ENCODE data around the gene CAMK2B.

CAMK2B gene

GRCh38 chr7:44325201-44325671 is at the start of gene CAMK2B:
CAMK2B (minus strand) TSS chr7:44325594; CDS start chr7:44325421, 173 bp downstream.
- DNase-seq = no peak

GRCh38 chr7:44374007-44374763 is 48.8 kb upstream of the CAMK2B start:
- DNase-seq = no peak

GRCh38 chr7:44373418-44373740 is 48.0 kb upstream of the CAMK2B start:
- no peak for DNase-seq

GRCh38 chr7:44372560-44373417 is 47.4 kb upstream of the CAMK2B start:
- DNase-seq = peak; percentile 13

GRCh38 chr7:44368885-44369284 is 43.5 kb upstream of the CAMK2B start:
- no peak for DNase-seq

GRCh38 chr7:44368455-44368854 is 43.1 kb upstream of the CAMK2B start:
- DNase-seq = no peak

- no peak for DNase-seq
Observed at GRCh38 chr7:44367475-44368043, 42.2 kb upstream of the CAMK2B start.

GRCh38 chr7:44366986-44367385 is 41.6 kb upstream of the CAMK2B start:
- no peak for DNase-seq

GRCh38 chr7:44353668-44354067 is 28.3 kb upstream of the CAMK2B start:
- no peak for DNase-seq

- no peak for DNase-seq
Observed at GRCh38 chr7:44348851-44349781, 23.7 kb upstream of the CAMK2B start.

GRCh38 chr7:44348300-44348699 is 22.9 kb upstream of the CAMK2B start:
- peak; percentile 32 for DNase-seq

GRCh38 chr7:44347546-44348114 is 22.2 kb upstream of the CAMK2B start:
- DNase-seq = no peak

- DNase-seq = no peak
Observed at GRCh38 chr7:44346063-44346462, 20.7 kb upstream of the CAMK2B start.

GRCh38 chr7:44341401-44341800 is 16.0 kb upstream of the CAMK2B start:
- DNase-seq = no peak

- DNase-seq = no peak
Observed at GRCh38 chr7:44338600-44338999, 13.2 kb upstream of the CAMK2B start.

- no peak for DNase-seq
Observed at GRCh38 chr7:44336491-44336890, 11.1 kb upstream of the CAMK2B start.

GRCh38 chr7:44335184-44335583 is 9.8 kb upstream of the CAMK2B start:
- no peak for DNase-seq

GRCh38 chr7:44334734-44335097 is 9.3 kb upstream of the CAMK2B start:
- no peak for DNase-seq

GRCh38 chr7:44333911-44334733 is 8.7 kb upstream of the CAMK2B start:
- no peak for DNase-seq

- DNase-seq = no peak
Observed at GRCh38 chr7:44331682-44332081, 6.3 kb upstream of the CAMK2B start.

GRCh38 chr7:44330331-44330730 is 4.9 kb upstream of the CAMK2B start:
- DNase-seq = no peak
